ENCODE data around the gene BICD2. TPM values are rescaled to one million over a fixed set of nuclear protein-coding genes. Genes with fewer than 3 reads are reported as not detected.
A peak's percentile ranks its signal among the peaks of the same experiment; 100 is the strongest.

Gene BICD2
- total RNA-seq, 1 donor from 2014 or later: 35.4 TPM

DNA sequence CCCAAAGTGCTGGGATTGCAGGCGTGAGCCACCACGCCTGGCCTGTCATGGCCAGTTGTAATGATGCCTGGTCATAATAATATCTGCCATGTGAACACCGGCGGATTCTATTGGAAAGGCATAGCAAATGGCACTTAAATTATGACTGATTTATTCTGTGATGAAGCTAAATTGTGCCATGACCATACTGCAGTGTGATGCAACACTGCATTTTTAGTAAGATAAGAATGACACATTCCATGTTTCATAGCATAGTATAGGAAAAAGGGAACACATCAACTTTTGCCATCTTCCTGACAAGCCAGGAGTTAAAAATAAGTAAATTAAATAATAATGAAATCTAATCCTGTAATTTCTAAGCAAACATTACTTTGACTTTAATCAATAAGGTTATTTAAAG lies 30.4 kb upstream of the BICD2 start:
- Mint-ChIP-seq H3K36me3 (ENCODE audit: unreplicated experiment) (no peaks in the 10 kb centered on the region), H3K9me3 (ENCODE audit: unreplicated experiment) (no peaks in the 10 kb centered on the region), H3K4me1 (ENCODE audit: unreplicated experiment) (peaks cover 4% of the 10 kb centered on the region), H3K27me3 (ENCODE audit: unreplicated experiment) (peaks cover 68% of the 10 kb centered on the region), H3K27ac (ENCODE audit: unreplicated experiment) (no peak overlapping the region), H3K4me3 (ENCODE audit: unreplicated experiment) (no peak overlapping the region)
- DNase-seq (ENCODE audit: extremely low spot score, unreplicated experiment): no peak
- TF ChIP-seq, protein P1, sequence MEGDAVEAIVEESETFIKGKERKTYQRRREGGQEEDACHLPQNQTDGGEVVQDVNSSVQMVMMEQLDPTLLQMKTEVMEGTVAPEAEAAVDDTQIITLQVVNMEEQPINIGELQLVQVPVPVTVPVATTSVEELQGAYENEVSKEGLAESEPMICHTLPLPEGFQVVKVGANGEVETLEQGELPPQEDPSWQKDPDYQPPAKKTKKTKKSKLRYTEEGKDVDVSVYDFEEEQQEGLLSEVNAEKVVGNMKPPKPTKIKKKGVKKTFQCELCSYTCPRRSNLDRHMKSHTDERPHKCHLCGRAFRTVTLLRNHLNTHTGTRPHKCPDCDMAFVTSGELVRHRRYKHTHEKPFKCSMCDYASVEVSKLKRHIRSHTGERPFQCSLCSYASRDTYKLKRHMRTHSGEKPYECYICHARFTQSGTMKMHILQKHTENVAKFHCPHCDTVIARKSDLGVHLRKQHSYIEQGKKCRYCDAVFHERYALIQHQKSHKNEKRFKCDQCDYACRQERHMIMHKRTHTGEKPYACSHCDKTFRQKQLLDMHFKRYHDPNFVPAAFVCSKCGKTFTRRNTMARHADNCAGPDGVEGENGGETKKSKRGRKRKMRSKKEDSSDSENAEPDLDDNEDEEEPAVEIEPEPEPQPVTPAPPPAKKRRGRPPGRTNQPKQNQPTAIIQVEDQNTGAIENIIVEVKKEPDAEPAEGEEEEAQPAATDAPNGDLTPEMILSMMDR (IDR thresholded peaks at IDR 0.05): no peak

DNA sequence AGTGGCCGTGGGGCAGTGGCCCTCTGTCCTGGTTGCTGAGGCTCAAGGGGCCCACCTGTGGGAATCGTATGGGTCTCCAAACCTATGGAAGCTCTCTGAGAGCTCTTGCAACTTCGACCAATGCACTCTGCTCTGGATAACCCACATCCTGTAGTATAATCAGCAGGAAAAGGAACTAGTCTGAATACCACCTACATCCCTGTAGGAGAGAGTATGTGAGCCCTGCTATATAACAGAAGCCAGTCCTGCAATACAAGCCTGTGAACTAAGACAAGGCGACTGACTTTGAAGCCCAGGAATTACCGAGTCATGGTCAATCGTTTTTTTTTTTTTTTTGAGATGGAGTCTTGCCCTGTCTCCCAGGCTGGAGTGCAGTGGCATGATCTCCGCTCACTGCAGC lies 29.8 kb upstream of the BICD2 start:
- no peaks in the 10 kb centered on the region for H3K9me3 Mint-ChIP-seq (ENCODE audit: unreplicated experiment)
- no peaks in the 10 kb centered on the region for H3K36me3 Mint-ChIP-seq (ENCODE audit: unreplicated experiment)
- TF ChIP-seq, protein P1 (IDR thresholded peaks at IDR 0.05): no peak
- H3K27me3 Mint-ChIP-seq (ENCODE audit: unreplicated experiment): peaks cover 62% of the 10 kb centered on the region
- no peak overlapping the region for H3K27ac Mint-ChIP-seq (ENCODE audit: unreplicated experiment)
- peaks cover 4% of the 10 kb centered on the region for H3K4me1 Mint-ChIP-seq (ENCODE audit: unreplicated experiment)
- DNase-seq (ENCODE audit: extremely low spot score, unreplicated experiment): no peak
- H3K4me3 Mint-ChIP-seq (ENCODE audit: unreplicated experiment): no peak overlapping the region

DNA sequence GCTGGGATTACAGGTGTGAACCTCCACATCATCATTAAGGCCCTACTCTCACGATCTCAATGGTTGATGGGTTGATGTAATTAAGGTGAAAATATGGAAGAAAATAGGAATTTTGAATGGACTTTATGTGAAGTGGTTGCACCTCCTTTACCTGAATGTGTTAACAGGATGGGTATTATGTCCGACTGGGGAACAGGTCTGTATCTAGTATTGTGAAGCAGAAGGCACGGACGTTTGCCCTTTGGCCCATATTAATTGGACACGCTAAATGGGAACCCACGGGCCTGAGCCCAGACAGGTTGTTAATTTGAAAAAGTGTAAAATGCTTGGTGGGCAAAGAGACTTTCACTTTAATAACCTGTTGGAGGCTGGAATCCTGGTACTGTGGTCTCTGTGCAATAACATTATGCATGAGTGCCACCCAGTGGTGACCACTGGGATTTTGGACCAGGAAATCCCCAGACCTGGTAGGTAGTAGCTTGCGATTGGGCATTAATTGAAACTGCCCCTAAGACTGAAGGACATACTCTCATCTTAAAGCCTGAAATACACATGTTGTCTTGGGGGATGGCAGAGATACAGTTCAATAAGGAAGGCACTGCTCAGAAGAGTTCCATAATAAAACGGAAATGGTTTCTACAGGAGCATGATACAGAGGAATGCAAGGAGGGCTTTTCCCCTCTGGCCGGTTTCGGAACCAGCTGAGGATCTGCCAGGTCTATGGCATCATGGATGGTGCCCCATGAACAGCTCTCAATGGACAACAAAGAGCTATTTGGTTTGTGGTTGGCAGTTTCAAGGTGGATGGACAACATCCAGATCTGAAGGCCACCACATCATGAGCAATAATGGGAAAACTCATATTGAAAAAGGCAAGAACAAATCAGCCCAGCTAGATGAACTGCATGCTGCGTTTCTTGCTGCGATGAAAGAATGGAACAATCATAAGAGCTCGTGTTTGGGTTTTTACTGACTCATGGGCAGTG lies 26.2 kb upstream of the BICD2 start:
- TF ChIP-seq, protein P1 (IDR thresholded peaks at IDR 0.05): peak; percentile 90
- H3K9me3 Mint-ChIP-seq (ENCODE audit: unreplicated experiment): peaks cover 9% of the 10 kb centered on the region
- peaks cover 40% of the 10 kb centered on the region for H3K27me3 Mint-ChIP-seq (ENCODE audit: unreplicated experiment)
- DNase-seq (ENCODE audit: extremely low spot score, unreplicated experiment): peak; percentile 90
- no peak overlapping the region for H3K27ac Mint-ChIP-seq (ENCODE audit: unreplicated experiment)
- no peak overlapping the region for H3K4me3 Mint-ChIP-seq (ENCODE audit: unreplicated experiment)
- peaks cover 4% of the 10 kb centered on the region for H3K4me1 Mint-ChIP-seq (ENCODE audit: unreplicated experiment)
- no peaks in the 10 kb centered on the region for H3K36me3 Mint-ChIP-seq (ENCODE audit: unreplicated experiment)

DNA sequence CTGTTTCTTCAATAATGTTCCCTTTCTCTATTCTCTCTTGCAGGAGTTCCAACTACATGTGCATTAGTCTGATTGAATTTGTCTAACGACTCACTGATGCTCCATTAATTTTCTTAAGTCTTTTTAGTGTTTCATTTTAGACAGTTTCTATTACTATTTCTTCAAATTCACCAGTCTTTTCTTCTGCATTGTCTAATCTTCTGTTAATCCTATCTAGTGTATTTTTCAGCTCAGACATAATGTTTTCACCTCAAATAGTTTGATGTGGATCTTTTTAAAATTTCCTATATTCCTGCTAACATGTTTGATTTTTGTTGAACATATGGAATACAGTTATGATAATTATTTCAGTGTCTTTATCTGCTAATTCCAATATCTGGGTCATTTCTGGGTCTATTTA lies 21.7 kb upstream of the BICD2 start:
- Mint-ChIP-seq H3K9me3 (ENCODE audit: unreplicated experiment) (peaks cover 9% of the 10 kb centered on the region), H3K27me3 (ENCODE audit: unreplicated experiment) (peaks cover 26% of the 10 kb centered on the region), H3K4me3 (ENCODE audit: unreplicated experiment) (no peak overlapping the region), H3K4me1 (ENCODE audit: unreplicated experiment) (peaks cover 4% of the 10 kb centered on the region), H3K27ac (ENCODE audit: unreplicated experiment) (no peak overlapping the region), H3K36me3 (ENCODE audit: unreplicated experiment) (no peaks in the 10 kb centered on the region)
- DNase-seq (ENCODE audit: extremely low spot score, unreplicated experiment): no peak
- TF ChIP-seq, protein P1 (IDR thresholded peaks at IDR 0.05): no peak

DNA sequence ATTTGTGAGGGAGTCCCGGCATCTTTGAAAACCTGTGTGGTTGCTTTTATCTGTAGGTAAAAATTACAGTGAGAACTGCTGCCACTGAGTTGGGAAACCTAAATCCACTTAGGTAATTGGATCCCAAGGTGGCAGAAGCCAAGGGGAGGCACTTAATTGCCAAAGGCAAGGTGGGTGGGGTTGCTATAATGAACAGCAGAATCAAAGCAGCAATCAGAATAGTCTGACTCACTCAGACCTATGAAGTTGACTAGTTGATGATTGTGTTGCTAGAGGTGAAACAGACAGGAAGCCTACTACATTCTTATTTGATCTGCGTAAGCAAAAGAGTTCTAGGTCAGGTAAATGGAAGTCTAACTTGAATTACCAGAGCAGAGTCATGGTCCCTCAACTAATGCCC lies 17.3 kb upstream of the BICD2 start:
- Mint-ChIP-seq H3K4me1 (ENCODE audit: unreplicated experiment) (no peaks in the 10 kb centered on the region), H3K27ac (ENCODE audit: unreplicated experiment) (no peak overlapping the region), H3K9me3 (ENCODE audit: unreplicated experiment) (peaks cover 9% of the 10 kb centered on the region), H3K36me3 (ENCODE audit: unreplicated experiment) (no peaks in the 10 kb centered on the region), H3K4me3 (ENCODE audit: unreplicated experiment) (no peak overlapping the region), H3K27me3 (ENCODE audit: unreplicated experiment) (peaks cover 39% of the 10 kb centered on the region)
- TF ChIP-seq, protein P1 (IDR thresholded peaks at IDR 0.05): no peak
- DNase-seq (ENCODE audit: extremely low spot score, unreplicated experiment): no peak
